IMR-90 (cell line): ENCODE data around the gene CLEC9A. TPM values are rescaled to one million over a fixed set of nuclear protein-coding genes. Genes with fewer than 3 reads are reported as not detected.

Experiments
- ATAC-seq: fragments of 200-7000 bp; cut with Tn5 transposase; 2 replicates; pipeline ENCODE4 v1.9.1; 2020; ENCODE audit warnings: low read depth, mild to moderate bottlenecking, moderate library complexity
- BruUV-seq: library from RNA; stranded (reverse); fragments of 400-500 nt; replicated peaks from 2 replicates; lab custom pipeline; 2021; lab: Mats Ljungman, UMichigan
- CTCF ChIA-PET: fragments of 300-600 bp; formaldehyde crosslinking; extraction: SDS; loops from one replicate; lab custom pipeline; 2021; ENCODE audit warnings: antibody characterized with exemption; lab: Yijun Ruan, JAX
- POLR2A ChIA-PET: fragments of 300-600 bp; sonication (Branson Sonifier 250); formaldehyde crosslinking; loops from one replicate; lab custom pipeline; 2022; ENCODE audit warnings: antibody characterized with exemption; ENCODE audit not compliant: unreplicated experiment; lab: Charles Lee
- DNase-seq: peaks from one replicate; pipeline ENCODE4 v3.0.0; 2013
- H2AFZ ChIP-seq: replicated peaks from 2 replicates; pipeline ENCODE3; 2013; ENCODE audit warnings: low read length, mild to moderate bottlenecking; ENCODE audit not compliant: poor library complexity
- H2AK5ac ChIP-seq: 2 replicates; pipeline ENCODE4 v1.6.1; 2013; ENCODE audit warnings: low read depth, low read length, inconsistent platforms
- H2AK9ac ChIP-seq: replicated peaks from 2 replicates; pipeline ENCODE3; 2013; ENCODE audit warnings: mild to moderate bottlenecking, low read depth, low read length, moderate library complexity; ENCODE audit not compliant: poor library complexity
- H2BK120ac ChIP-seq: 2 replicates; pipeline ENCODE4 v1.6.1; 2013; ENCODE audit warnings: low read depth, low read length, inconsistent platforms
- H2BK15ac ChIP-seq: 3 replicates; pipeline ENCODE4 v1.6.1; 2013; ENCODE audit warnings: low read depth, low read length, inconsistent platforms
- H2BK20ac ChIP-seq: 2 replicates; pipeline ENCODE4 v1.6.1; 2013; ENCODE audit warnings: low read depth, mild to moderate bottlenecking, inconsistent platforms, low read length, moderate library complexity
- H2BK5ac ChIP-seq: 2 replicates; pipeline ENCODE4 v1.6.1; 2013; ENCODE audit warnings: mild to moderate bottlenecking, low read depth, low read length, inconsistent platforms; ENCODE audit not compliant: poor library complexity, severe bottlenecking
- H3K14ac ChIP-seq: replicated peaks from 2 replicates; pipeline ENCODE4 v1.6.1; 2013; ENCODE audit warnings: low read depth, low read length, inconsistent platforms
- H3K18ac ChIP-seq: 2 replicates; pipeline ENCODE4 v1.6.1; 2013; ENCODE audit warnings: low read depth, low read length, control low read depth
- H3K23ac ChIP-seq: 2 replicates; pipeline ENCODE4 v1.6.1; 2013; ENCODE audit warnings: low read depth, low read length, inconsistent platforms
- H3K27ac ChIP-seq: 2 replicates; pipeline ENCODE4 v1.5.1; 2013; ENCODE audit warnings: mild to moderate bottlenecking, control low read depth, low read length; ENCODE audit not compliant: insufficient read depth
- H3K27me3 ChIP-seq: 2 replicates; pipeline ENCODE4 v1.6.1; 2013; ENCODE audit warnings: low read length; ENCODE audit not compliant: control insufficient read depth, insufficient read depth
- H3K36me3 ChIP-seq: 2 replicates; pipeline ENCODE4 v1.6.1; 2013; ENCODE audit warnings: low read length, mixed read lengths; ENCODE audit not compliant: control insufficient read depth, insufficient read depth
- H3K4ac ChIP-seq: 2 replicates; pipeline ENCODE4 v1.6.1; 2013; ENCODE audit warnings: low read depth, low read length, inconsistent platforms
- H3K4me1 ChIP-seq: 2 replicates; pipeline ENCODE4 v1.6.1; 2013; ENCODE audit warnings: low read length, mixed read lengths; ENCODE audit not compliant: control insufficient read depth, insufficient read depth
- H3K4me2 ChIP-seq: 2 replicates; pipeline ENCODE4 v1.6.1; 2013; ENCODE audit warnings: low read depth, mild to moderate bottlenecking, control low read depth, low read length, moderate library complexity
- H3K4me3 ChIP-seq: 2 replicates; pipeline ENCODE4 v1.5.1; 2013; ENCODE audit warnings: low read depth, mild to moderate bottlenecking, control low read depth, low read length, moderate library complexity; ENCODE audit not compliant: insufficient read depth
- H3K56ac ChIP-seq: 2 replicates; pipeline ENCODE4 v1.6.1; 2013; ENCODE audit warnings: low read length, inconsistent platforms; ENCODE audit not compliant: insufficient read depth; ENCODE audit errors: extremely low read depth
- H3K79me1 ChIP-seq, 2 experiments: 2 replicates each; pipeline ENCODE4 v1.6.1; 2013; ENCODE audit warnings: low read length in 2 of 2, inconsistent platforms in 1 of 2, low read depth in 1 of 2
- H3K9ac ChIP-seq: 2 replicates; pipeline ENCODE4 v1.6.1; 2013; ENCODE audit warnings: low read depth, low read length, control low read depth
- H3K9me1 ChIP-seq: 2 replicates; pipeline ENCODE4 v1.6.1; 2013; ENCODE audit warnings: low read length, inconsistent platforms; ENCODE audit not compliant: insufficient read depth
- H3K9me3 ChIP-seq: 2 replicates; pipeline ENCODE4 v1.6.1; 2013; ENCODE audit warnings: low read length; ENCODE audit not compliant: control insufficient read depth, insufficient read depth
- H4K20me1 ChIP-seq: 2 replicates; pipeline ENCODE4 v1.6.1; 2013; ENCODE audit warnings: low read length, inconsistent platforms; ENCODE audit not compliant: insufficient read depth
- H4K5ac ChIP-seq: 2 replicates; pipeline ENCODE4 v1.6.1; 2013; ENCODE audit warnings: mild to moderate bottlenecking, low read depth, low read length, control low read depth
- H4K8ac ChIP-seq, 2 experiments: 2 replicates each; pipeline ENCODE4 v1.6.1; 2013; ENCODE audit warnings: low read depth in 2 of 2, low read length in 2 of 2, control low read depth in 1 of 2, inconsistent platforms in 1 of 2
- H4K91ac ChIP-seq: 2 replicates; pipeline ENCODE4 v1.6.1; 2013; ENCODE audit warnings: low read depth, low read length, inconsistent platforms; ENCODE audit not compliant: insufficient read depth
- MAFK ChIP-seq: IDR thresholded peaks from 2 replicates; pipeline ENCODE4 v1.6.1; 2012; ENCODE audit warnings: low read depth, low read length, improper control_type of control experiment
- NFE2L2 ChIP-seq: fragments of 150-350 bp; IDR thresholded peaks from 2 replicates; pipeline ENCODE4 v1.6.1; 2016; ENCODE audit warnings: low read depth, mild to moderate bottlenecking, low read length
- WGBS, 2 experiments: methylation state at CpG; one replicate each; pipeline versions ENCODE4 v1.1.5 to v1.1.7; 2013; ENCODE audit warnings: missing lambda C conversion rate in 2 of 2; ENCODE audit not compliant: insufficient read length in 1 of 2; ENCODE audit errors: extremely low coverage in 2 of 2; 5-methylcytosine and 5-hydroxymethylcytosine counted together
- dilution Hi-C: fragments of 300-500 bp; cut with HindIII; formaldehyde crosslinking; loops from one replicate; pipeline ENCODE4 v1.14.3; 2018; ENCODE audit warnings: low sequenced_read_pairs; ENCODE audit not compliant: unreplicated experiment
- in situ Hi-C: fragments of 300-500 bp; cut with MboI; formaldehyde crosslinking; loops from 3 replicates; pipeline ENCODE4 v1.14.3; 2019; ENCODE audit warnings: low sequenced_read_pairs, inconsistent platforms, mixed read lengths
- intact Hi-C: fragments of 100-400 bp; cut with micrococcal nuclease; formaldehyde crosslinking; loops from 2 replicates; pipeline ENCODE4 v1.10.0; 2022
- polyA plus RNA-seq, 3 experiments: library from polyadenylated mRNA; depleted of rRNA; stranded (reverse); fragments of >200 nt; gene quantifications; 2 replicates each; pipeline ENCODE4 v1.2.3, GENCODE V29; 2012; ENCODE audit warnings: low replicate concordance in 1 of 3
- total RNA-seq: library from RNA; depleted of rRNA; stranded (reverse); fragments of >200 nt; gene quantifications from 2 replicates; pipeline ENCODE4 v1.2.3, GENCODE V29; 2012

The CLEC9A gene
- total and polyA plus RNA-seq, 2 of the 4 experiments (the other 2 are of a cell fraction) = not detected

GRCh38 chr12:10068644-10069043, 38.2 kb downstream of the CLEC9A start:
- no peak for ATAC-seq

More at GRCh38 chr12:10068644-10069043, 38.2 kb downstream of the CLEC9A start:
- Histone ChIP-seq H3K4me1 (peaks cover 4% of the 10 kb centered on the region), H2BK5ac (no peak overlapping the region), H3K4me2 (no peak overlapping the region), H4K8ac (peak overlapping the region; percentile 10 to 43; a peak in 2 of 4 replicates), H3K14ac (0 out of 2 replicates have a peak overlapping the region, but pooled peaks have one; percentile 21), H3K4ac (peak overlapping the region; percentile 54; the same call in 1 of the 2 replicates), H2BK20ac (0 out of 2 replicates have a peak overlapping the region, but pooled peaks have one; percentile 20), H3K27me3 (no peaks in the 10 kb centered on the region), H3K23ac (no peak overlapping the region), H3K56ac (no peak overlapping the region), H3K9ac (no peak overlapping the region), H3K79me1 (no peaks in the 10 kb centered on the region), H3K9me3 (no peaks in the 10 kb centered on the region), H3K4me3 (no peak overlapping the region), H4K20me1 (no peaks in the 10 kb centered on the region), H3K36me3 (no peaks in the 10 kb centered on the region), H2AK9ac (no peak overlapping the region), H2BK15ac (peak overlapping the region; percentile 70; the same call in 1 of the 3 replicates), H3K9me1 (0 out of 2 replicates have a peak, but pooled peaks cover 3% of the 10 kb centered on the region), H4K5ac (0 out of 2 replicates have a peak overlapping the region, but pooled peaks have one; percentile 36), H4K91ac (no peak overlapping the region), H2AFZ (no peak overlapping the region), H3K18ac (peak overlapping the region; percentile 59; the same call in 1 of the 2 replicates), H2BK120ac (peak overlapping the region; percentile 52), H3K27ac (no peak overlapping the region), H2AK5ac (no peak overlapping the region)
- WGBS, 2 experiments = no CpG with 5 or more reads among the region's 1 CpG
- no peak for DNase-seq
- dilution Hi-C loops (no loop called here), intact Hi-C loops (no loop called here), in situ Hi-C loops (no loop called here)
- ChIA-PET CTCF (interaction anchor here (0.5 kb wide), 1 partner anchor 438 kb away, joined by 3 read pairs; no protein-coding TSS in a partner anchor), POLR2A (no interaction called here)
- no peak for TF ChIP-seq NFE2L2
- TF ChIP-seq MAFK = 0 out of 2 replicates have a peak, but pooled peaks have one; percentile 5
- BruUV-seq = no TSS peak
